ENCODE data around the gene GABPA. TPM values are rescaled to one million over a fixed set of nuclear protein-coding genes. Genes with fewer than 3 reads are reported as not detected.

Gene GABPA
- total and polyA plus RNA-seq, 9 donors = 14.8 to 32.5 (median 25.3) TPM

DNA sequence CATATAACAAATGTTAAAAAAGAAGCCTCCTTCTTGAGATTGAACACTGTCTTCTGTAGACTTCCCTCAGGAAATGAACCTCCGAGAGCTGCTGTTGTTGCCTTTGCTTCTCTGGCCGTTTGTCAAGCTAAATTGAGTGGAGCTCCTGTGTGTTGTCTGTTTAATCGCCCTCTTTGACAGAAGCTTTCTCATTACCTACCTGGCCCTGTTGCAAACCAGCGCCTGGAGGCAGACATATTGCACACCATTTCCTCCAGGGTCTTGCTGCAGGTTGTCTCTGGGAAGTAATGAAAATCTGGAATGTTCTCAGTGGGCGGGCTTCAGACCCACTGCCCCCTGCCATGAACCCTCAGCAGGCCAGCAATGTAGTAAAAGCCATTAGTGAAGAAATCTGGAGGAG lies 83.3 kb downstream of the GABPA start:
- 45 to 57% (median 46%) methylated on average over 5 of the region's 5 CpGs for WGBS, 3 donors
- H3K27me3 ChIP-seq = no peaks in the 10 kb centered on the region
- H3K36me3 ChIP-seq = no peaks in the 10 kb centered on the region
- H3K27ac ChIP-seq = no peak overlapping the region
- intact Hi-C loops (cut with DNase I) = no loop called here
- H3K4me1 ChIP-seq (ENCODE audit: insufficient read depth) = no peaks in the 10 kb centered on the region
- no peak for TF ChIP-seq EP300 (IDR thresholded peaks at IDR 0.05)
- TF ChIP-seq, protein P1, sequence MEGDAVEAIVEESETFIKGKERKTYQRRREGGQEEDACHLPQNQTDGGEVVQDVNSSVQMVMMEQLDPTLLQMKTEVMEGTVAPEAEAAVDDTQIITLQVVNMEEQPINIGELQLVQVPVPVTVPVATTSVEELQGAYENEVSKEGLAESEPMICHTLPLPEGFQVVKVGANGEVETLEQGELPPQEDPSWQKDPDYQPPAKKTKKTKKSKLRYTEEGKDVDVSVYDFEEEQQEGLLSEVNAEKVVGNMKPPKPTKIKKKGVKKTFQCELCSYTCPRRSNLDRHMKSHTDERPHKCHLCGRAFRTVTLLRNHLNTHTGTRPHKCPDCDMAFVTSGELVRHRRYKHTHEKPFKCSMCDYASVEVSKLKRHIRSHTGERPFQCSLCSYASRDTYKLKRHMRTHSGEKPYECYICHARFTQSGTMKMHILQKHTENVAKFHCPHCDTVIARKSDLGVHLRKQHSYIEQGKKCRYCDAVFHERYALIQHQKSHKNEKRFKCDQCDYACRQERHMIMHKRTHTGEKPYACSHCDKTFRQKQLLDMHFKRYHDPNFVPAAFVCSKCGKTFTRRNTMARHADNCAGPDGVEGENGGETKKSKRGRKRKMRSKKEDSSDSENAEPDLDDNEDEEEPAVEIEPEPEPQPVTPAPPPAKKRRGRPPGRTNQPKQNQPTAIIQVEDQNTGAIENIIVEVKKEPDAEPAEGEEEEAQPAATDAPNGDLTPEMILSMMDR (IDR thresholded peaks at IDR 0.05) = no peak
- no peak for DNase-seq
- H3K4me3 ChIP-seq = no peak overlapping the region
- H3K9me3 ChIP-seq = no peaks in the 10 kb centered on the region

DNA sequence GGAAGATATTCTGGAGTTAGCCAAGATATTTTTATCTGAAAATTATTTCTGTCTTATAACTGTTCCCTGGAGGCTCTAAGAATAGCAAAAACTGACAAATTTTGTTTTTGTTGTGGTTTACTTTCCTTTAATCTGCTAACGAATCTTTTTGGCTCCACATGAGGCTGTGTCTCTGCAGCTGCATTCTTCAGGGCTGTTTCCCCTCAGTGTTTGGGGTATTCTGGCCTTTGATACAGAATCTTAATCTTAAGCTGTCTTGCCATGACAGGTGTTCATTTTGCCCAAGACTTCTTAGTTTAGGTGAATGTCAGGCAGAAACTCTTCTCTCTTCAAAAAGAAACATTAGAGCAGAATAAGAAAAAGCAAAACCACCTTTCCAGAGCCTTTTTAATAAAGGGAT lies 83.8 kb downstream of the GABPA start:
- DNase-seq = no peak
- Histone ChIP-seq H3K9me3 (no peaks in the 10 kb centered on the region), H3K4me1 (ENCODE audit: insufficient read depth) (no peaks in the 10 kb centered on the region), H3K27ac (no peak overlapping the region), H3K4me3 (no peak overlapping the region), H3K36me3 (no peaks in the 10 kb centered on the region), H3K27me3 (no peaks in the 10 kb centered on the region)
- intact Hi-C loops (cut with DNase I) = no loop called here
- WGBS, 3 donors = 12 to 17% (median 16%) methylated on average over 1 of the region's 1 CpG
- TF ChIP-seq POLR2A (IDR thresholded peaks at IDR 0.05) = no peak
- TF ChIP-seq EP300 (IDR thresholded peaks at IDR 0.05) = no peak
- TF ChIP-seq, protein P1 (IDR thresholded peaks at IDR 0.05) = no peak

Other genes with a start within 250 kb of the GABPA start
- gene MRPL39, start 127.5 kb upstream of the GABPA start, total RNA-seq = 10 to 100 TPM; 15.3 to 22.7 (median 19.0) TPM
- 10 to 100 TPM; 18.4 to 26.3 TPM for gene MRPL39, start 127.5 kb upstream of the GABPA start, polyA plus RNA-seq
- 10 to 100 TPM; 11.7 to 37.2 (median 21.6) TPM for gene JAM2, start 95.7 kb upstream of the GABPA start, total RNA-seq
- 10 to 100 TPM; 23.7 to 65.4 TPM for gene JAM2, start 95.7 kb upstream of the GABPA start, polyA plus RNA-seq
- 100 to 1,000 TPM in 1 of 7 donors, 10 to 100 TPM in 6; 68.8 to 109 (median 76.1) TPM for gene ATP5PF, start 68 bp upstream of the GABPA start, total RNA-seq
- gene ATP5PF, start 68 bp upstream of the GABPA start, polyA plus RNA-seq = 100 to 1,000 TPM; 182 to 330 TPM